ENCODE data around the gene TLE5. TPM values are rescaled to one million over a fixed set of nuclear protein-coding genes. Genes with fewer than 3 reads are reported as not detected.

The TLE5 gene
- total and polyA plus RNA-seq, 7 donors = 390 to 786 (median 552) TPM

DNA sequence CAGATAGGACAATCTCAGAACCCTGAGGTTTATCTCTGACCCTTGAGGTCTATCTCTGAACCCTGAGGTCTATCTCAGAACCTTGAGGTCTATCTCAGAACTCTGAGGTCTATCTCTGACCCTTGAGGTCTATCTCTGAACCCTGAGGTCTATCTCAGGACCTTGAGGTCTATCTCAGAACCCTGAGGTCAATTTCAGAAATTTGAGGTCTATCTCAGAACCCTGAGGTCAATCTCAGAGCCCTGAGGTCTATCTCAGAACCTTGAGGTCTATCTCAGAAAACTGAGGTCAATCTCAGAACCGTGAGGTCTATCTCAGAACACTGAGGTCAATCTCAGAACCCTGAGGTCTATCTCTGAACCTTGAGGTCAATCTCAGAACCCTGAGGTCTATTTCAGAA, 35.5 kb downstream of the TLE5 start:
- 99 to 100% (median 100%) methylated on average over 1 of the region's 1 CpG for WGBS, 3 donors
- TF ChIP-seq CTCF (IDR thresholded peaks at IDR 0.05) = no peak
- Histone ChIP-seq H3K27me3 (ENCODE audit: insufficient read depth in 3 of 3, low read length in 2 of 3) (no peaks in the 10 kb centered on the region), H3K27ac (no peak overlapping the region), H3K36me3 (ENCODE audit: insufficient read depth in 1 of 2, low read depth in 1 of 2) (peaks cover 0 to 6% of the 10 kb centered on the region in 2 donors), H3K4me3 (no peak overlapping the region), H3K9me3 (no peaks in the 10 kb centered on the region), H3K4me1 (no peaks in the 10 kb centered on the region)
- intact Hi-C loops (cut with DNase I) = no loop called here
- DNase-seq = no peak
- ATAC-seq = no peak

- intact Hi-C loops (cut with DNase I) = no loop called here
Measured at GRCh38 chr19:3025549-3025886, 36.8 kb downstream of the TLE5 start.

GRCh38 chr19:3024870-3025548, 37.3 kb downstream of the TLE5 start:
- WGBS, 3 donors = 72 to 76% (median 74%) methylated on average over 30 of the region's 30 CpGs
- no peak overlapping the region for H3K27ac ChIP-seq
- no peak for ATAC-seq
- TF ChIP-seq CTCF (IDR thresholded peaks at IDR 0.05) = no peak
- no peaks in the 10 kb centered on the region for H3K27me3 ChIP-seq (ENCODE audit: insufficient read depth in 3 of 3, low read length in 2 of 3)
- peaks cover 0 to 6% of the 10 kb centered on the region in 2 donors for H3K36me3 ChIP-seq (ENCODE audit: insufficient read depth in 1 of 2, low read depth in 1 of 2)
- no peak for DNase-seq
- no peak overlapping the region for H3K4me3 ChIP-seq
- no peaks in the 10 kb centered on the region for H3K9me3 ChIP-seq
- H3K4me1 ChIP-seq = no peaks in the 10 kb centered on the region
- intact Hi-C loops (cut with DNase I) = no loop called here

More at GRCh38 chr19:3025549-3025886, 36.8 kb downstream of the TLE5 start:
- no peaks in the 10 kb centered on the region for H3K27me3 ChIP-seq (ENCODE audit: insufficient read depth in 3 of 3, low read length in 2 of 3)
- H3K4me3 ChIP-seq = no peak overlapping the region
- H3K9me3 ChIP-seq = no peaks in the 10 kb centered on the region
- TF ChIP-seq CTCF (IDR thresholded peaks at IDR 0.05) = no peak
- WGBS, 3 donors = 81 to 93% (median 88%) methylated on average over 9 of the region's 9 CpGs
- DNase-seq (no peak), ATAC-seq (no peak)
- H3K27ac ChIP-seq = no peak overlapping the region
- H3K4me1 ChIP-seq = no peaks in the 10 kb centered on the region
- peaks cover 0 to 6% of the 10 kb centered on the region in 2 donors for H3K36me3 ChIP-seq (ENCODE audit: insufficient read depth in 1 of 2, low read depth in 1 of 2)

GRCh38 chr19:3024509-3024869, 37.8 kb downstream of the TLE5 start:
- H3K27ac ChIP-seq = no peak overlapping the region
- DNase-seq (no peak), ATAC-seq (no peak)
- no peaks in the 10 kb centered on the region for H3K9me3 ChIP-seq
- no peaks in the 10 kb centered on the region for H3K27me3 ChIP-seq (ENCODE audit: insufficient read depth in 3 of 3, low read length in 2 of 3)
- no peaks in the 10 kb centered on the region for H3K4me1 ChIP-seq
- no peak for TF ChIP-seq CTCF (IDR thresholded peaks at IDR 0.05)
- intact Hi-C loops (cut with DNase I) = no loop called here
- no peak overlapping the region for H3K4me3 ChIP-seq
- 71 to 78% (median 73%) methylated on average over 5 of the region's 5 CpGs for WGBS, 3 donors
- peaks cover 0 to 8% of the 10 kb centered on the region in 2 donors for H3K36me3 ChIP-seq (ENCODE audit: insufficient read depth in 1 of 2, low read depth in 1 of 2)

Measured in psoas muscle (tissue), 8 donors.